Activated CD8-positive, alpha-beta memory T cell treated with anti-CD3 and anti-CD28 coated beads, Interleukin-2, amount 50 U/mL, for 1 hour (primary cell): ENCODE measurements around the gene TJAP1.
"Not testable (repeated sequence)": the region's sequence is repeated elsewhere in the genome, so short reads cannot be mapped to it uniquely, and the experiment has no call there.

Source experiments
- DNase-seq: peaks from one replicate; pipeline ENCODE4 v3.0.0-alpha.2; 2020; ENCODE audit errors: extremely low read depth

TJAP1 gene

DNA sequence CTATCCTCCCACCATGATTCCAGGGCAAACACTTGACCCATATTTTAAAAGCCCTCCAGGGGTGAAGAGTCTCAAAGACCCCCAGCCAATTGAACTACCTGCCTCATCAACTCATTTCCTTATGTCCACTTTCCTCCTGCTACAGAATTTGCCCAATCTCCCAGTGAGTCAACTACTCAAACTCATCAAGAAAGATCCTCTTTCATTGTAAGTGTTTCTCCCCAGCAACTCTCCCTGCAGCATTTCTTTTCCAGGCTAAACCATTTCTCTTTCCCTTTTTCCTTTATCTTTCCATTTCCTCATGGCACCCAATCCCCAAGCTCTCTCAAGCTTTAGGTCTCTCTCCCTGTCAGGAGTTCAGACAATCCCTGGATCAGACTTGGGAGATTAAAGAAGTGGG is 23.5 kb upstream of the TJAP1 start:
- DNase-seq, result no peak

DNA sequence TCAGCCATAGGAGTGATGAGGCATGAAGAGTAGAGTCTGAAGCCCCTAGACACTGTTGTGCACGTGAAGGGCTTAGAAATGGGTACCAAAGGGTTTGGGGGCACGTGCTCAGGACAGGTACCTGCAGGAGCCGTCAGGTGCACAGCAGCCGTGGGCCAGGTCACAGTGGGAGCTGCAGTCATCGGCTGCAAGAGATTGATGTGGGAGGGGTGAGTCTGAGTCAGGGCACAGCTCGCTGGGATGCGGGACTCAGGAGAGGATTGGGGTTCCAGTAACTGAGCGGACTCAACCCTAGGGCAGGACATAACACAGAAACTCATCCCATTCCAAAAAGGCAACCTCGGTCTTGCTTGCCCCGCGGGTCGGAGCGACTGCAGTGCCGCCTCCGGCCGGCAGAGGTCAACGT is 23.1 kb upstream of the TJAP1 start:
- DNase-seq, result peak; percentile 19

- no peak for DNase-seq
These were observed 22.5 kb upstream of the TJAP1 start for GRCh38 chr6:43454696-43455530.

- no peak for DNase-seq
These were observed 21.6 kb upstream of the TJAP1 start, which contains the start of gene DLK2 for GRCh38 chr6:43455531-43456428. DLK2 (minus strand) TSS chr6:43455548; CDS start chr6:43454825, 723 bp downstream.

DNA sequence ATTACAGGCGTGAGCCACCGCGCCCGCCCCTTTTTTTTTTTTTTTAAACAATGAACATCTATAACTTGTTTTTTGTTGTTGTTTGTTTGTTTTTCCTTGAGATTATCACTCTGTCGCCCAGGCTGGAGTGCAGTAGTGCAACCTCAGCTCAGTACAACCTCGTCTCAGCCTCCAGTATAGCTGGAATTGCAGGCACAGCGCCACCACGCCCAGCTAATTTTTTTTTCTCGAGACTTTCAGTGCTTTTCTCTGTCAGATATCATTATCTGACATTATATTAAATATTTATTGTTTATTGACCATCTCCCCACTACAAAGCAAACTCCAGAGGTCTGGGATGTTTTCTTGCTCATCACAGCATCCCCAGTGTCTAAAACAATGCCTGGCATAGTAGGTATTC is 19.7 kb upstream of the TJAP1 start:
- no peak for DNase-seq

GRCh38 chr6:43458154-43458553 is 19.2 kb upstream of the TJAP1 start:
- DNase-seq, result not testable (repeated sequence)

GRCh38 chr6:43459535-43459934 is 17.8 kb upstream of the TJAP1 start:
- no peak for DNase-seq

- no peak for DNase-seq
These were observed 17.3 kb upstream of the TJAP1 start for GRCh38 chr6:43460032-43460431.

- DNase-seq, result no peak
These were observed 15.4 kb upstream of the TJAP1 start for GRCh38 chr6:43461936-43462335.

DNA sequence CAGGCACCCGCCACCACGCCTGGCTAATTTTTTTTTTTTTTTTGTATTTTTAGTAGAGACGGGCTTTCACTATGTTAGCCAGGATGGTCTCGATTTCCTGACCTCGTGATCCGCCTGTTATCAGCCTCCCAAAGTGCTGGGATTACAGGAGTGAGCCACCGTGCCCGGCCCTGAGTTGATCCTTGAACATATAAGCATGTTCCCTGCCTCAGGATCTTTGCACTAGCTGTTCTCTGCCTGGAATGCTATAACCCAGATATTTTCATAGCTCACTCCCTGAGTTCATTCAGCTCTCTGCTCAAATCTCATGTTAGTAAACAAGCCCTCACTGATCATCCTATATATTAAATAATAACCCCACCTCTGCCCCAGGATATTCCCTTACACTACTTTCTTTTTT is 13.0 kb upstream of the TJAP1 start:
- no peak for DNase-seq

DNA sequence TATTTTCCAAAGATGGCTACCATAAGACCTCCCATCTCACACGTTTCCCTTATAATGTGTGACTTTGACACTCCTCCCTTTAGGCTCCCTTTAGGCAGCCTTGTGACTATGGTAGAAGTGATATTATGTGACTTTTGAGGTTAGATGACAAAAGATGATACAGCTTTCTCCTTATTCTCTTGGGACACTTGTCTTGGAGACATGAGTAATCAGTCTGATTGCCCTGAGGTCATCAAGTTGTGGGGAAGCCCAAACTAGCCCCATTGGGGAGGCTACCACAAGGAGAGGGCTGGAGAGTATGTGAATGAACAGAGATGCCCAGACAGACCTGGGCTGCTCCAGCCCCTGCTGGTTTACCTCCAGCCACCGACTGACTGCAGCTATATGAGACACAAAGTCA is 11.4 kb upstream of the TJAP1 start:
- DNase-seq, result no peak

DNA sequence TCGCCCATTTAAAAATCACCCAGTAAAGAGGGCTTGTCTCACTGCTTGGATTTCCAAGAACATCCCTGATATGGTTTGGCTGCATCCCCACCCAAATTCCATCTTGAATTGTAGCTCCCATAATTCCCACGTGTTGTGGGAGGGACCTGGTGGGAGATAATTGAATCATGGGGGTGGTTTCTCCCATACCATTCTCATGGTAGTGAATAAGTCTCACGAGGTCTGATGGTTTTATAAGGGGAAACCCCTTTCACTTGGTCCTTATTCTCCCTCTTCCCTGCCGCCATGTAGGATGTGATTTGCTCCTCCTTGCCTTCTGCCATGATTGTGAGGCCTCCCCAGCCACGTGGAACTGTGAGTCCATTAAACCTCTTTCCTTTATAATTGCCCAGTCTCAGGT is 10.1 kb upstream of the TJAP1 start:
- DNase-seq, result not testable (repeated sequence)

DNA sequence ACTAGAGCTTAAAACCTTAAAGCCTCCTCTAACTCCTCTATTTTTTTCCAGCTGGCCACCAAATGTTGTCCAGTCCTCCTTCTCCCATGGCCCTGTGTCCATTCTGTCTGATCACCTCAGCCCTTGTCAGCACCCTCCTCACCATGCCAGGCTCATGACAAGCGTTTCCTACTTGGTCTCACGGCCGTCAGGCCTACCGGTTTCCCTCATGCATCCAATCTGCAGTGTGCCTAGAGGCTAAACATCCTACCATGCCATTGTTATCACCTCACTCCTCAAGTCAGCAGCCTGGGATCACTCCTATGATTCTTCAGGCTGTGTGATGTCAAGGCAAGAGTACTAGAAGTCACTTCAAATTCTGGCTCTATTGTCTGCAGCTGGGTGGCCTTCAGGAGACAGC is 9.6 kb upstream of the TJAP1 start:
- no peak for DNase-seq

GRCh38 chr6:43468240-43468639 is 9.1 kb upstream of the TJAP1 start:
- no peak for DNase-seq

DNA sequence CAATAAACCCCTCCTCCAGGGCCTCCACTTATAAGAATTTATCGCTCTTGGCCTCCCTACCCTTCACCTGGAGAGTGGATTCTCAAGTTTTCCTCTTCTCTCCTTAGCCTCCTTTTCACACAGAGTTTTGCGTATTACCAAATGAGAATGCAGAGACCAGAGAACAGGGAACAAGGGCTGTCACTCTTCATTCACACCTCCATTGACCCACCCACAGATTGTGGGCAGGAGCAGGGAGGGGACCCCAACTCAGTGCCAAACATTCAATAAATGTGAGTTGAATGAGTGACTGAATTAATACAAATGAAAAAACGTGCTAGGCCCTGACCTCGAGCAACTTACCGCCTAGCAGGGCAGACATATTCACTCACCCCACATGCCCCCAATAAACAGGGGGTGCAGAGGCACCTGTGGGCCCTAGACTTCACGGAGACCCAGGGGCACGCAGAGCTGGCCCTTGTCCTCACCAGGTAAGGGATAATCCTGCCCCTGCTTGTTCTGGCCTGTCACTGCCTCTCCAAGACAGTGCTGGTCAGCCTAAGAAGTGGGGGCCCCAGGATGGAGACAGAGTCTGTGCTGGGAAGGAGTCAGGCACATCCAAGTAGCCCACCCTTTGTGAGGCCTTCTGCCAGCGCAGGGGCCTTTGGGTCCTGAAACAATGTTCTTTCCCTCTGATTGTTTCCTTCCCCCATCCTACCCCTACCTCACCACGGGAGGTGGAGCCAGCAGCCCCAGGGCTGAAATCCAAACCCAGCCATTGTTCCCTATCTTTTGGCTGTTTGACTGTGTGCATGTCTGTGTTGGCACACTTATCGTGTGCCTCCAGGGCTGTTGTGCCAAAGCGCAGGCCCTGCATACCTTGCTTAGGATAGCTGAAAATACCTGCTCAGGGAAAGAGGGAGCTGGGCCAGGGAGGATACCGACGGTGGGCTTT is 8.4 kb upstream of the TJAP1 start:
- no peak for DNase-seq

DNA sequence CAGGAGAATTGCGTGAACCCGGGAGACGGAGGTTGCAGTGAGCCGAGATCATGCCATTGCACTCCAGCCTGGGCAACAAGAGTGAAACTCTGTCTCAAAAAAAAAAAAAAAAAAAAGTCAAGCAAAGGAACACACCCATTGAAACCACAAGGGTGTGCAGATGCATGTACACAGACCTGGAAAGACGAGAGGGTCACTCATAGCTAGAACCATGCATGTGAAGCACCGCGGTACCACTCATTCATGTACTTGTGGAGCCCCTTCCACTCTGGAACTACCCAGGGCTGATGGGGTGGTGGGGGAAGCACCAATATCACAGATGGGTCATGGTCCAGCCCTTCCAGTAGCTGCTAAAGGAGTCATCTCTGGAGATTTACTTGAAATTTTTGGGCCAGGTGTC is 7.4 kb upstream of the TJAP1 start:
- DNase-seq, result no peak

- no peak for DNase-seq
These were observed 6.0 kb upstream of the TJAP1 start for GRCh38 chr6:43471399-43471798.

GRCh38 chr6:43472515-43472914 is 4.9 kb upstream of the TJAP1 start:
- DNase-seq, result no peak

DNA sequence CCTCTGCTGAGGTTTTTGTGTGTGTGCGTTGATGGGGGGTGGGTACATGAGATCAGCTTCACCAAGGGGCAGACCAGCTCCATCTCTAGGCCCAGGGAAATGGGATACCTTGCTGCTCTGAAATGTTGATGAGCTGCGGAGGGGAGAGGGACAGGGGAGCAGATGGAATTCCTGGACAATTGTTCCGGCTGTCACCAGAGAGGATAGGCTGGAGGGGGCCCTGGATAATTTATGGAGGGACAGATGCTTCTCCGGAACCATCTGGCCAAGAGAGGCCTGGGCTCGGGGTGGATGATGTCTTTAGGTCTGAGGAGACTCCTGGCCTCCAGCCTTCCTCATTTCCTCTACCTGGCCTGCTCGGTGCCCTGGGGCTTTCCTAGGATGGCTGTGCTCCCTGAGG is 1.9 kb upstream of the TJAP1 start:
- no peak for DNase-seq

DNA sequence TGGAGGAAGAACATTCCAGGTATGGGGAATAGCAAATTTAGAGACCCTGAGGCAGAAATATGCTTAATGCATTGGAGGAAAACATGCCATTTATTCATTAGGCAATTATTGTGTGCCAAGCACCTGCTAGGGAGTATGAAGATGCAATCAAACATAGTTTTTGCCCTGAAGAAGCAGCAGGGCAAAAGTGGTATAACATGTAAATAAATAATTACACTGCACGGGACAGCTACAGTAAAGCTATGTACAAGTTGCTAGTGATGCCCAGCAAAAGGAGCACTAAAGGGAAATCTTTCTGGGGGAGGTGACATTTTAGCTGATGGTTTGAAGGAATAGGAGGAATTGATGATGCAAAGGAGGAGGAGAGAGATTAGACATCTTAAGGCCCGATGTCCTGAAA is 624 bp upstream of the TJAP1 start:
- DNase-seq, result no peak

DNA sequence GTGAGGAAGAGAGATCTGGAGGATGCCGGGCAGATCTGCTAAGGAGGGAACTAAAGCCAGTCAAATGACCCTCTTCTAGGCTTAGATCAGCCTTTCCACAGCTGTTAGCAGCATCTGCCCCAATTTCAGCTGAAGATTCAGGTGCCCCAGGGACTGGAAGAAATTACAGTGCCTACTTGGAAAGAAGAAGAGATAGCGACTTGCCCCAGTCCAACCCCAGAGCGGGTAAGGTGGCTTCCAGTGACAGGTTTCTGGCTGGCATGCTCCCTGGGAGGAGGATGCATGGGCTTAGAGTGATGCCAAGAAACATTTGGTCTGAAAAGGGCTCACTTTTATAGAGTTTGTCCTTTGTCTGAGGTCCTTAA is 620 bp downstream of the TJAP1 start:
- no peak for DNase-seq

- DNase-seq, result no peak
These were observed 3.7 kb downstream of the TJAP1 start for GRCh38 chr6:43481075-43481474.
